ENCODE results near the gene TMEM242. TPM values are rescaled to one million over a fixed set of nuclear protein-coding genes. Genes with fewer than 3 reads are reported as not detected.

The TMEM242 gene
- polyA plus RNA-seq (2012; rRNA removed), result 7.4 and 8.3 TPM in 2 replicates
- 8.5 and 11.2 TPM in 2 replicates for polyA plus RNA-seq (2012; cell fraction: cytosol; rRNA removed)
- 3.7 and 5.4 TPM in 2 replicates for polyA plus RNA-seq (2012; cell fraction: nucleus; rRNA removed)

- ChIA-PET CTCF (interaction anchor here (0.8 to 4.8 kb wide), 14 partner anchors 9 to 550 kb away, joined by 3 to 39 read pairs (median 4); no protein-coding TSS in a partner anchor), POLR2A (interaction anchor here (0.7 to 2.2 kb wide), 8 partner anchors 9 to 434 kb away, joined by 3 to 19 read pairs (median 3); partner anchors contain the start of gene ZDHHC14)
- Histone ChIP-seq H3K9ac (peak within 1 kb of the TSS; percentile 75), H3K36me3 (replicated peaks in 1 of 2; ENCODE audit: control insufficient read depth in 1 of 2, insufficient read depth in 2 of 2, low read length in 1 of 2) (peaks cover 18 to 24% of the 10 kb centered on the region in 2 experiments), H3K4me2 (peak within 1 kb of the TSS; percentile 89), H3K4me1 (ENCODE audit: control insufficient read depth in 1 of 2, insufficient read depth in 2 of 2, low read depth in 1 of 2, low read length in 1 of 2) (peaks cover 7 to 11% of the 10 kb centered on the region in 2 experiments; a peak in 3 of 4 replicates), H3K27me3 (ENCODE audit: insufficient read depth) (no peaks in the 10 kb centered on the region), H3K4me3 (ENCODE audit: low read depth in 2 of 2, low read length in 1 of 2) (peak within 1 kb of the TSS; percentile 79 to 89), H3K9me3 (no peaks in the 10 kb centered on the region), H3K9me2 (no peaks in the 10 kb centered on the region), H3K27ac (ENCODE audit: low read depth in 2 of 2, low read length in 1 of 2) (peak within 1 kb of the TSS; percentile 89 to 94), H3F3A (replicated peaks; ENCODE audit: insufficient read depth) (peaks cover 24% of the 10 kb centered on the region), H2AFZ (ENCODE audit: low read depth) (peak within 1 kb of the TSS; percentile 95), H3K79me2 (ENCODE audit: insufficient read depth) (peaks cover 25% of the 10 kb centered on the region), H4K20me1 (ENCODE audit: insufficient read depth) (no peaks in the 10 kb centered on the region)
- DNase-seq, result peak; percentile 89
- 2% methylated on average over 18 of the region's 42 CpGs for WGBS (ENCODE audit: low lambda C conversion rate)
- TF ChIP-seq IRF3 (IDR thresholded peaks at IDR 0.05; ENCODE audit: low read depth, low read length) (no peak; the same call in 1 of the 2 replicates), GATA2 (CRISPR knock-in tag; IDR thresholded peaks at IDR 0.05) (peak; percentile 37; the same call in 1 of the 2 replicates), MEF2A (IDR thresholded peaks at IDR 0.05; ENCODE audit: borderline replicate concordance, low read depth) (no peak), NRF1 (IDR thresholded peaks at IDR 0.05; ENCODE audit: low read depth, low read length) (no peak), RCOR1 (IDR thresholded peaks at IDR 0.05; ENCODE audit: low read length) (0 out of 2 replicates have a peak, but pooled peaks have one; percentile 53), EZH2phosphoT487 (IDR thresholded peaks at IDR 0.05; ENCODE audit: borderline replicate concordance, low read depth) (no peak), GABPA (IDR thresholded peaks at IDR 0.05; ENCODE audit: low read depth) (peak; percentile 74), MAX (IDR thresholded peaks at IDR 0.05; ENCODE audit: low read depth) (peak; percentile 76), ZBTB33 (IDR thresholded peaks at IDR 0.05; ENCODE audit: borderline replicate concordance, low read depth) (peak; percentile 81), USF2 (IDR thresholded peaks at IDR 0.05; ENCODE audit: borderline replicate concordance, low read depth, low read length) (no peak), POLR2AphosphoS5 (IDR thresholded peaks at IDR 0.05; ENCODE audit: low read depth, low read length) (peak; percentile 93), NFIC (IDR thresholded peaks at IDR 0.05; ENCODE audit: borderline replicate concordance) (peak; percentile 33; the same call in 1 of the 2 replicates), SIN3A (IDR thresholded peaks at IDR 0.05; ENCODE audit: borderline replicate concordance, low read depth, low read length) (peak; percentile 96), USF1 (IDR thresholded peaks at IDR 0.05; ENCODE audit: borderline replicate concordance, low read depth) (peak; percentile 49; the same call in 1 of the 2 replicates), REST (IDR thresholded peaks at IDR 0.05; ENCODE audit: low read depth, low read length) (peak; percentile 83), ELF1 (IDR thresholded peaks at IDR 0.05) (peak; percentile 65; the same call in 1 of the 2 replicates), FOXJ3 (CRISPR knock-in tag; IDR thresholded peaks at IDR 0.05) (no peak), PBX3 (IDR thresholded peaks at IDR 0.05) (no peak), TAF1 (IDR thresholded peaks at IDR 0.05; ENCODE audit: borderline replicate concordance, low read depth, low read length) (peak; percentile 98), FOSL2 (IDR thresholded peaks at IDR 0.05; ENCODE audit: borderline replicate concordance, low read depth) (0 out of 2 replicates have a peak, but pooled peaks have one; percentile 25), JUND (IDR thresholded peaks at IDR 0.05) (peak; percentile 5; the same call in 1 of the 2 replicates)
These were observed at the start of gene TMEM242 for GRCh38 chr6:157323255-157323965. TMEM242 (minus strand) TSS chr6:157323519; CDS start chr6:157323499, 20 bp downstream.
